OCI-LY1 (cell line): Measurements from ENCODE around the gene SRRD.

Experiments used
- H2AFZ ChIP-seq: fragments of 200-600 bp; sonication (generic), shearing (Covaris generic); 2 replicates; pipeline ENCODE4 v1.6.0; 2014; ENCODE audit warnings: antibody characterized with exemption, mild to moderate bottlenecking, low read length
- H3F3A ChIP-seq: fragments of 200-600 bp; sonication (generic), shearing (Covaris generic); 2 replicates; pipeline ENCODE4 v1.6.0; 2014; ENCODE audit warnings: mild to moderate bottlenecking, antibody characterized with exemption, low read length, moderate library complexity; ENCODE audit not compliant: insufficient read depth
- H3K27ac ChIP-seq: fragments of 200-600 bp; sonication (generic); 2 replicates; pipeline ENCODE4 v1.5.1; 2014; ENCODE audit warnings: low read length, mixed run types, mild to moderate bottlenecking, low read depth; ENCODE audit not compliant: poor library complexity, severe bottlenecking
- H3K27me3 ChIP-seq: fragments of 200-600 bp; sonication (generic); 2 replicates; pipeline ENCODE4 v1.6.0; 2014; ENCODE audit warnings: antibody characterized with exemption, mild to moderate bottlenecking, low read length, moderate library complexity; ENCODE audit not compliant: insufficient read depth
- H3K36me3 ChIP-seq: fragments of 200-600 bp; sonication (generic); 2 replicates; pipeline ENCODE4 v1.6.1; 2014; ENCODE audit warnings: mild to moderate bottlenecking, antibody characterized with exemption, low read length, moderate library complexity, mixed read lengths; ENCODE audit not compliant: insufficient read depth
- H3K4me1 ChIP-seq: fragments of 200-600 bp; sonication (generic); 2 replicates; pipeline ENCODE4 v1.5.1; 2014; ENCODE audit warnings: mild to moderate bottlenecking, low read length, moderate library complexity; ENCODE audit not compliant: insufficient read depth, severe bottlenecking
- H3K4me2 ChIP-seq: fragments of 200-600 bp; sonication (generic), shearing (Covaris generic); 2 replicates; pipeline ENCODE4 v1.6.1; 2014; ENCODE audit warnings: low read length
- H3K4me3 ChIP-seq: fragments of 200-600 bp; sonication (generic); 2 replicates; pipeline ENCODE4 v1.5.1; 2014; ENCODE audit warnings: low read length, low read depth, mild to moderate bottlenecking, mixed read lengths; ENCODE audit not compliant: poor library complexity, severe bottlenecking
- H3K79me2 ChIP-seq: fragments of 200-600 bp; shearing (Covaris generic); 2 replicates; pipeline ENCODE4 v1.6.1; 2016; ENCODE audit warnings: mixed run types, low read length, mixed read lengths; ENCODE audit not compliant: insufficient read depth
- H3K9ac ChIP-seq: fragments of 200-600 bp; sonication (generic), shearing (Covaris generic); 2 replicates; pipeline ENCODE4 v1.6.1; 2014; ENCODE audit warnings: mild to moderate bottlenecking, low read length, mixed read lengths
- H3K9me2 ChIP-seq: fragments of 200-600 bp; sonication (generic), shearing (Covaris generic); 2 replicates; pipeline ENCODE4 v1.6.1; 2014; ENCODE audit warnings: low read depth, mild to moderate bottlenecking, low read length, mixed read lengths
- H3K9me3 ChIP-seq: fragments of 200-600 bp; shearing (Covaris generic); 2 replicates; pipeline ENCODE4 v1.6.1; 2014; ENCODE audit warnings: low read length, mixed read lengths
- H4K20me1 ChIP-seq: fragments of 200-600 bp; sonication (generic), shearing (Covaris generic); 2 replicates; pipeline ENCODE4 v1.6.0; 2016; ENCODE audit warnings: mild to moderate bottlenecking, low read length; ENCODE audit not compliant: insufficient read depth
- EZH2 ChIP-seq: fragments of 200-600 bp; sonication (generic), shearing (Covaris generic); IDR thresholded peaks from 2 replicates; pipeline ENCODE4 v1.8.0; 2017; ENCODE audit warnings: borderline replicate concordance, mixed run types, mild to moderate bottlenecking, antibody characterized with exemption, low read length, moderate library complexity, mixed read lengths
- TF ChIP-seq, protein P1 (sequence below): fragments of 200-600 bp; sonication (generic), shearing (Covaris generic); IDR thresholded peaks from 2 replicates; pipeline ENCODE4 v1.5.1; 2017; ENCODE audit warnings: mild to moderate bottlenecking, antibody characterized with exemption, low read length, moderate library complexity, mixed read lengths

The SRRD gene

GRCh38 chr22:26483439-26484359, at the start of gene SRRD, which contains the start of gene HPS4:
Gene SRRD, plus strand, starts transcription at chr22:26483877. Its CDS starts 14 bp downstream, at chr22:26483891.
Gene HPS4, minus strand, starts transcription at chr22:26483783. Its CDS starts 2,021 bp downstream, at chr22:26481762.
- Histone ChIP-seq H4K20me1 (no peaks in the 10 kb centered on the region), H3F3A (peaks cover 8% of the 10 kb centered on the region; the same call in 1 of the 2 replicates), H3K36me3 (peaks cover 34% of the 10 kb centered on the region), H3K4me2 (peak within 1 kb of the TSS; percentile 86), H3K27me3 (no peaks in the 10 kb centered on the region), H3K4me3 (peak within 1 kb of the TSS; percentile 88), H3K9me3 (no peaks in the 10 kb centered on the region), H3K79me2 (peaks cover 57% of the 10 kb centered on the region), H3K4me1 (peaks cover 88% of the 10 kb centered on the region), H2AFZ (no peak within 1 kb of the TSS), H3K9me2 (no peaks in the 10 kb centered on the region), H3K27ac (peak within 1 kb of the TSS; percentile 95), H3K9ac (peak within 1 kb of the TSS; percentile 90)
- TF ChIP-seq, protein P1, sequence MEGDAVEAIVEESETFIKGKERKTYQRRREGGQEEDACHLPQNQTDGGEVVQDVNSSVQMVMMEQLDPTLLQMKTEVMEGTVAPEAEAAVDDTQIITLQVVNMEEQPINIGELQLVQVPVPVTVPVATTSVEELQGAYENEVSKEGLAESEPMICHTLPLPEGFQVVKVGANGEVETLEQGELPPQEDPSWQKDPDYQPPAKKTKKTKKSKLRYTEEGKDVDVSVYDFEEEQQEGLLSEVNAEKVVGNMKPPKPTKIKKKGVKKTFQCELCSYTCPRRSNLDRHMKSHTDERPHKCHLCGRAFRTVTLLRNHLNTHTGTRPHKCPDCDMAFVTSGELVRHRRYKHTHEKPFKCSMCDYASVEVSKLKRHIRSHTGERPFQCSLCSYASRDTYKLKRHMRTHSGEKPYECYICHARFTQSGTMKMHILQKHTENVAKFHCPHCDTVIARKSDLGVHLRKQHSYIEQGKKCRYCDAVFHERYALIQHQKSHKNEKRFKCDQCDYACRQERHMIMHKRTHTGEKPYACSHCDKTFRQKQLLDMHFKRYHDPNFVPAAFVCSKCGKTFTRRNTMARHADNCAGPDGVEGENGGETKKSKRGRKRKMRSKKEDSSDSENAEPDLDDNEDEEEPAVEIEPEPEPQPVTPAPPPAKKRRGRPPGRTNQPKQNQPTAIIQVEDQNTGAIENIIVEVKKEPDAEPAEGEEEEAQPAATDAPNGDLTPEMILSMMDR, result no peak
- no peak for TF ChIP-seq EZH2

DNA sequence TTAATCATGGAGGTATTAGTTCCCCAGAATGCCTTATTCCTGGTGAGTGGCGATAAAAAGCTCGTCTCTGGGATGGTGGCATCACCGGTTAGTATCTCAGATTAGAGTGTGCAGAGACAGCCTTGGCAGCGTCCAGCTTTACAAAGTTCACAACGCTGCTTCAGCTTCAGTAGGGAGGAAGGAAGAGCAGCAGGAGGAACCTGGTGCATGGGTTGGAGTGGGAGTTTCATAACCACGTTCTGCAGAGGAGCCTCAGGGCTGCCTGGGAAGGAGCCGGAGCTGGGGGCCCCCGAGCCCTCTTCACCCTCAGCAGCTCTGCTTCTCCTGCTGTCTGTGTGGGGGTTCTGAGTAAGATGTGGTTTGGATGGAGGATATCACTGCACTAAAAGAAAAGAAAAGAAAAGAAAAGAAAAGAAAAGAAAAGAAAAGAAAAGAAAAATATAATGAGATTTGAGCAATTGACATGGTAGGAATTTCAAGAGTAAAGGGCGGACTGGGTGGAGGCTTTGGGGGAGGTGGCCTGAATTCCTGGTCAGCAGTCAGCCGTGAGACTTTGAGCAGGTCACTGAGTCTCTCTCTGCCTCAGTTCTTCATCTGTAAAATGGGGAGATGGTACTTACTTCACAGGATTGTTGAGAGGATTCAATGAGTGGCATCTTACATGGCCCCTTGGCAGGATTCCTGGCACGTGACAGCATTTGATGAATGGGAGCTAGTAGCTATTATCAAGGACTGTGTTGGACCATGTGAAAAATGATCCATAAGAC, 48.2 kb upstream of the SRRD start:
- no peak overlapping the region for H2AFZ ChIP-seq
- no peaks in the 10 kb centered on the region for H4K20me1 ChIP-seq
- H3K9ac ChIP-seq, result no peak overlapping the region
- peaks cover 26% of the 10 kb centered on the region for H3K4me1 ChIP-seq
- no peak for TF ChIP-seq EZH2
- no peaks in the 10 kb centered on the region for H3K9me3 ChIP-seq
- no peaks in the 10 kb centered on the region; the same call in 1 of the 2 replicates for H3F3A ChIP-seq
- H3K79me2 ChIP-seq, result no peaks in the 10 kb centered on the region
- H3K27ac ChIP-seq, result no peak overlapping the region
- no peaks in the 10 kb centered on the region for H3K27me3 ChIP-seq
- no peak overlapping the region for H3K4me2 ChIP-seq
- peaks cover 14% of the 10 kb centered on the region for H3K36me3 ChIP-seq
- no peaks in the 10 kb centered on the region for H3K9me2 ChIP-seq
- no peak overlapping the region for H3K4me3 ChIP-seq

GRCh38 chr22:26436903-26437515, 46.7 kb upstream of the SRRD start:
- no peak overlapping the region for H3K27ac ChIP-seq
- no peak for TF ChIP-seq EZH2
- TF ChIP-seq, protein P1, result no peak
- H3K9me2 ChIP-seq, result no peaks in the 10 kb centered on the region
- peaks cover 14% of the 10 kb centered on the region for H3K36me3 ChIP-seq
- no peaks in the 10 kb centered on the region for H3K9me3 ChIP-seq
- no peaks in the 10 kb centered on the region for H4K20me1 ChIP-seq
- no peak overlapping the region for H3K4me3 ChIP-seq
- no peak overlapping the region for H3K4me2 ChIP-seq
- no peak overlapping the region for H3K9ac ChIP-seq
- H3F3A ChIP-seq, result no peaks in the 10 kb centered on the region
- H3K27me3 ChIP-seq, result no peaks in the 10 kb centered on the region
- no peaks in the 10 kb centered on the region for H3K79me2 ChIP-seq
- H3K4me1 ChIP-seq, result peaks cover 11% of the 10 kb centered on the region
- H2AFZ ChIP-seq, result no peak overlapping the region
